Transverse colon (tissue), 4 donors: ENCODE results near the gene PIR.

ENCODE experiments used
- CTCF ChIP-seq, 5 experiments: fragments of 200-600 bp in 3 of 5; fragments of 450-650 bp in 2 of 5; sonication (generic) in 3 of 5; IDR thresholded peaks; 1 replicate in 2 of 5; 2 replicates in 3 of 5; pipeline ENCODE4 v1.5.1; 2016 to 2017; ENCODE audit warnings: antibody characterized with exemption in 5 of 5, inconsistent platforms in 3 of 5, mild to moderate bottlenecking in 2 of 5, moderate library complexity in 1 of 5
- EP300 ChIP-seq: sonication (generic); formaldehyde crosslinking; IDR thresholded peaks from one replicate; pipeline ENCODE4 v1.6.1; 2017; ENCODE audit warnings: antibody characterized with exemption, low read depth
- POLR2A ChIP-seq: fragments of 450-650 bp; IDR thresholded peaks from one replicate; pipeline ENCODE4 v1.6.1; 2016; ENCODE audit warnings: antibody characterized with exemption, mild to moderate bottlenecking, moderate library complexity
- POLR2AphosphoS5 ChIP-seq, 3 donors: sonication (generic); formaldehyde crosslinking; IDR thresholded peaks; one replicate each; pipeline ENCODE4 v1.6.1; 2016; ENCODE audit warnings: antibody characterized with exemption in 3 of 3

- TF ChIP-seq CTCF (IDR thresholded peaks at IDR 0.05) (no peak), POLR2AphosphoS5 (IDR thresholded peaks at IDR 0.05) (no peak), POLR2A (no peak), EP300 (no peak)
Measured at GRCh38 chrX:15344106-15344505, 149.0 kb downstream of the PIR start.
